KMS-11 (cell line): Measurements from ENCODE around the gene CAMK2G.

Experiments
- H2AFZ ChIP-seq: fragments of 200-600 bp; sonication (generic); 2 replicates; pipeline ENCODE4 v1.6.1; 2016; ENCODE audit warnings: antibody characterized with exemption, mixed run types, low read depth
- H3K27ac ChIP-seq: fragments of 200-600 bp; sonication (generic); 2 replicates; pipeline ENCODE4 v1.6.1; 2016; ENCODE audit warnings: mild to moderate bottlenecking, mixed run types
- H3K27me3 ChIP-seq: fragments of 200-600 bp; sonication (generic); 2 replicates; pipeline ENCODE4 v1.6.1; 2017; ENCODE audit warnings: mild to moderate bottlenecking, low read depth, mixed run types, moderate library complexity; ENCODE audit not compliant: insufficient read depth
- H3K36me3 ChIP-seq: fragments of 200-600 bp; sonication (generic); 2 replicates; pipeline ENCODE4 v1.6.1; 2017; ENCODE audit warnings: mild to moderate bottlenecking, mixed run types; ENCODE audit not compliant: insufficient read depth
- H3K4me1 ChIP-seq: fragments of 200-600 bp; sonication (generic); 2 replicates; pipeline ENCODE4 v1.6.1; 2016; ENCODE audit warnings: mild to moderate bottlenecking, low read depth, mixed run types; ENCODE audit not compliant: poor library complexity, severe bottlenecking
- H3K4me2 ChIP-seq: fragments of 200-600 bp; sonication (generic); 2 replicates; pipeline ENCODE4 v1.7.0; 2016; ENCODE audit warnings: mild to moderate bottlenecking, mixed run types
- H3K4me3 ChIP-seq: fragments of 200-600 bp; sonication (generic); IDR thresholded peaks from 2 replicates; pipeline ENCODE4 v1.6.1; 2017; ENCODE audit warnings: low read depth, low read length, mixed read lengths; ENCODE audit not compliant: insufficient read depth
- H3K79me2 ChIP-seq: fragments of 200-600 bp; sonication (generic); 2 replicates; pipeline ENCODE4 v1.6.1; 2016; ENCODE audit warnings: low read depth, mixed run types; ENCODE audit not compliant: insufficient read depth
- H3K9ac ChIP-seq: fragments of 200-600 bp; sonication (generic); 2 replicates; pipeline ENCODE4 v1.6.1; 2016; ENCODE audit warnings: mild to moderate bottlenecking, mixed run types
- H4K20me1 ChIP-seq: fragments of 200-600 bp; sonication (generic); 2 replicates; pipeline ENCODE4 v1.6.1; 2016; ENCODE audit warnings: mild to moderate bottlenecking, mixed run types; ENCODE audit not compliant: insufficient read depth
- CTCF ChIP-seq: fragments of 200-600 bp; sonication (generic); conservative IDR thresholded peaks from 2 replicates; pipeline ENCODE4 v1.6.1; 2017; ENCODE audit warnings: low read depth, mild to moderate bottlenecking, antibody characterized with exemption, low read length, moderate library complexity, mixed read lengths

Gene CAMK2G

GRCh38 chr10:73785211-73785720 lies 89.1 kb downstream of the CAMK2G start, which contains the start of gene ZSWIM8:
Gene ZSWIM8, plus strand, starts transcription at chr10:73785606. Its CDS starts 273 bp downstream, at chr10:73785879.
- H3K36me3 ChIP-seq, result no peaks in the 10 kb centered on the region
- H4K20me1 ChIP-seq, result no peaks in the 10 kb centered on the region
- peaks cover 42% of the 10 kb centered on the region for H3K4me1 ChIP-seq
- no peaks in the 10 kb centered on the region for H3K27me3 ChIP-seq
- peak within 1 kb of the TSS; percentile 75; the same call in 1 of the 2 replicates for H2AFZ ChIP-seq
- H3K4me3 ChIP-seq, result no peak within 1 kb of the TSS
- H3K27ac ChIP-seq, result no peak within 1 kb of the TSS
- TF ChIP-seq CTCF, result no peak
- peak within 1 kb of the TSS; percentile 55 for H3K4me2 ChIP-seq
- H3K9ac ChIP-seq, result peak within 1 kb of the TSS; percentile 14; the same call in 1 of the 2 replicates
- peaks cover 46% of the 10 kb centered on the region for H3K79me2 ChIP-seq

DNA sequence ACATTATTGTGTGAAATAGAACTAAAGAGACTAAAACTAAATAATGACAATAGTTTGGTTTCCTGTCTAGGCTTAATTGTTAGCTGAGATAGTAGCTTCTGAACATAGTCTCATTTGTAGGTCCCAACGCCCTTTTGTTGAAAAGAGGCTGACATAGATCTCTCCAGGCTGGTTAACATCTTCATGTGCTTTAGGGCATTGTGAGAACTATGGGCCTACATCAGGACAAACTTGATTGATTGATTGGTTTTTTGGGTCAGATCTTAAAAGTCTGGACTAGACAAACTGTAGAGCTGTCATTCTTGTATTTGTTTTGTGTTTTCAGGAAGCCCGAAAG lies 91.6 kb downstream of the CAMK2G start:
- Histone ChIP-seq H3K9ac (peak overlapping the region; percentile 64; the same call in 1 of the 2 replicates), H4K20me1 (no peaks in the 10 kb centered on the region), H3K4me3 (no peak overlapping the region), H3K27ac (peak overlapping the region; percentile 56; the same call in 1 of the 2 replicates), H3K79me2 (peaks cover 46% of the 10 kb centered on the region), H3K36me3 (no peaks in the 10 kb centered on the region), H3K27me3 (no peaks in the 10 kb centered on the region), H3K4me2 (peak overlapping the region; percentile 78), H2AFZ (no peak overlapping the region; the same call in 1 of the 2 replicates), H3K4me1 (peaks cover 45% of the 10 kb centered on the region)
- no peak for TF ChIP-seq CTCF

DNA sequence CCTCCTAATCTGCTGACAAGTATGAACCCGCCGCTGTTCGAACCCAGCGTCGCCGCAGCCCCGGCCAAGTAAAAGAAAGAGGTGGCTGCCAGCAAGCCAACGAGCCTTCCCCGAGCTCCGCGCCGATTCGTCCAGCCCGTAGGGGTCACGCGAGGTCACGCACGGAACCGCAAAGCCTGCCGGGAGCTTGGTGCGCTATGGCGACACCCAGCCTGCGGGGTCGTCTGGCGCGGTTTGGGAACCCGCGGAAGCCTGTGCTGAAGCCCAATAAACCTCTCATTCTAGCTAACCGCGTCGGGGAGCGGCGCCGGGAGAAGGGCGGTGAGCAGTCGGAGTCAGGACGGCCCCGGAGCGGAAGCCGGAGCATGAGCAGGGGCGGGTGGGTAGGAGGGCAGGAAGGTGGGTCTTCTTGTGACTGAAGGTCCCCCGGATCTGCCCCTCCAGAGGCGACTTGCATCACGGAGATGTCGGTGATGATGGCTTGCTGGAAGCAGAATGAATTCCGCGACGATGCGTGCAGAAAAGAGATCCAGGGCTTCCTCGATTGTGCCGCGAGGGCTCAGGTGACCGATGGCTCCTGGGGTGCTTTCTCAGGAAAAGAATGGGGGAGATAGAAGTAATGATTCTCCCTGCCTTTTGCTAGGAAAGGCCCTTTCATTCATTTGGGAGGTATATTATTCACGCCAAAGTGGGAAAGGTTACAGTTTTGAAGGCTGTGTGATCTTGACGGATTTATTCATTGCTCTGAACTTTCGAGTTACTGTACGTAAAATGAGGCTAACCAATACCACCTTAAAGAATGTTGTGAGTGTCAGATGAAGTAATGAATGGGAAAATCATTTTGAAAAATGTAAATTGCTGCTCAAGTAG lies 92.2 kb downstream of the CAMK2G start, which contains the start of gene CHCHD1:
Gene CHCHD1, plus strand, starts transcription at position 170 of the 870 bp plus-strand sequence. Its CDS starts 28 bp downstream, at position 198.
- H3K4me1 ChIP-seq, result peaks cover 40% of the 10 kb centered on the region
- H3K36me3 ChIP-seq, result no peaks in the 10 kb centered on the region
- no peaks in the 10 kb centered on the region for H3K27me3 ChIP-seq
- peak within 1 kb of the TSS; percentile 64; the same call in 1 of the 2 replicates for H3K9ac ChIP-seq
- H3K4me2 ChIP-seq, result peak within 1 kb of the TSS; percentile 78
- H4K20me1 ChIP-seq, result no peaks in the 10 kb centered on the region
- peaks cover 41% of the 10 kb centered on the region for H3K79me2 ChIP-seq
- peak within 1 kb of the TSS; percentile 56 for H3K27ac ChIP-seq
- H2AFZ ChIP-seq, result peak within 1 kb of the TSS; percentile 91
- no peak within 1 kb of the TSS for H3K4me3 ChIP-seq
- no peak for TF ChIP-seq CTCF

DNA sequence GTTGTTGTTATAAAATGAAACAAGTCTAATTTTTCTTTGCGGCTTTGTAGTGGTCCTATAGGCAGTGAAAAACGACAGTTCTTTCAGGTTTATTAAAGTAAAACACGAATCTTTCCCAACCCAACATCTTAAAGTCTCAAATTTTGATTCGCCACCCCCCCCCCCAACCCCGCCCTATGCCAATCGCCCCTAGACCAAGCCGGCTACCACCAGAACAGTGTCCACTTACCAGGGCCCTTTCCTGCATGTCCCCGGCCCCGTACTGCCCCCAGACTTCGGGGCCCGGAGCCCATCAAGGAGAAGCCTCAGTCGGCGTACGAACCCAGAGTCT lies 92.8 kb downstream of the CAMK2G start:
- H3K27me3 ChIP-seq, result no peaks in the 10 kb centered on the region
- H3K27ac ChIP-seq, result peak overlapping the region; percentile 56; the same call in 1 of the 2 replicates
- peak overlapping the region; percentile 78 for H3K4me2 ChIP-seq
- H3K36me3 ChIP-seq, result no peaks in the 10 kb centered on the region
- H3K79me2 ChIP-seq, result peaks cover 40% of the 10 kb centered on the region
- no peak for TF ChIP-seq CTCF
- no peaks in the 10 kb centered on the region for H4K20me1 ChIP-seq
- no peak overlapping the region for H3K4me3 ChIP-seq
- H3K9ac ChIP-seq, result peak overlapping the region; percentile 64; the same call in 1 of the 2 replicates
- H3K4me1 ChIP-seq, result peaks cover 34% of the 10 kb centered on the region
- peak overlapping the region; percentile 91 for H2AFZ ChIP-seq
